Pulmonary artery endothelial cell (primary cell): Measurements from ENCODE around the gene SLC16A13. TPM values are rescaled to one million over a fixed set of nuclear protein-coding genes. Genes with fewer than 3 reads are reported as not detected.

Experiments used
- DNase-seq: peaks from one replicate; pipeline ENCODE4 v3.0.0-alpha.2; 2011; ENCODE audit warnings: low read depth, low spot score
- total RNA-seq: library from RNA; depleted of rRNA; stranded (reverse); fragments of >200 nt; gene quantifications from 2 replicates; pipeline ENCODE4 v1.2.3, GENCODE V29; 2014

The SLC16A13 gene
- total RNA-seq, 1 donor from 2014 or later: 0.92 TPM

DNA sequence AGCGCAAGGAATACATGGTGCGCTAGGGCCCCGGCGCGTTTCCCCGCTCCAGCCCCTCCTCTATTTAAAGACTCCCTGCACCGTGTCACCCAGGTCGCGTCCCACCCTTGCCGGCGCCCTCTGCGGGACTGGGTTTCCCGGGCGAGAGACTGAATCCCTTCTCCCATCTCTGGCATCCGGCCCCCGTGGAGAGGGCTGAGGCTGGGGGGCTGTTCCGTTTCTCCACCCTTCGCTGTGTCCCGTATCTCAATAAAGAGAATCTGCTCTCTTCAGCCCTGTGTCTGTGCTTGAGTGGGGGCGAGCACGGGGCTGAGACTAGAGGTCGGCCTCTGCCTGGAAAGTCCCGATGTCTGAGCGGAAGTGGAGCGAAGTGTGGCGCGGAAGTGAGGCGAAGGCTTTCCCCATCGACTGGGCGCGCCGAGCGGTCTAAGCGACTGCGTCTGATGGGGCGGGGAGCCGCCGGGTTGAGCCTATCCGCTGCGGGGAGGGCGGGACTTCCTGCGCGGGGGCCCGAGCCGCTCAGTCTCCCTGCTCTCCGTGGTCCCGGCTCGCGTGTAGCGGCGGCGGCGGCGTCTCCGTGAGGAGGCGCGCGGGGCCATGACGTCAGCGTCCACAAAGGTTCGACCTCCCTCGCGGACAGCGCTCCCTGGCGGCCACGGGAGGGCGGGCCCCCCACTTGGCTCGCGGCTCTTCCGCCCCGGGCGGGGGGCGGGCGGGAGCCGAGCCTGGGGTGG, 21.4 kb upstream of the SLC16A13 start:
- DNase-seq: peak; percentile 90

DNA sequence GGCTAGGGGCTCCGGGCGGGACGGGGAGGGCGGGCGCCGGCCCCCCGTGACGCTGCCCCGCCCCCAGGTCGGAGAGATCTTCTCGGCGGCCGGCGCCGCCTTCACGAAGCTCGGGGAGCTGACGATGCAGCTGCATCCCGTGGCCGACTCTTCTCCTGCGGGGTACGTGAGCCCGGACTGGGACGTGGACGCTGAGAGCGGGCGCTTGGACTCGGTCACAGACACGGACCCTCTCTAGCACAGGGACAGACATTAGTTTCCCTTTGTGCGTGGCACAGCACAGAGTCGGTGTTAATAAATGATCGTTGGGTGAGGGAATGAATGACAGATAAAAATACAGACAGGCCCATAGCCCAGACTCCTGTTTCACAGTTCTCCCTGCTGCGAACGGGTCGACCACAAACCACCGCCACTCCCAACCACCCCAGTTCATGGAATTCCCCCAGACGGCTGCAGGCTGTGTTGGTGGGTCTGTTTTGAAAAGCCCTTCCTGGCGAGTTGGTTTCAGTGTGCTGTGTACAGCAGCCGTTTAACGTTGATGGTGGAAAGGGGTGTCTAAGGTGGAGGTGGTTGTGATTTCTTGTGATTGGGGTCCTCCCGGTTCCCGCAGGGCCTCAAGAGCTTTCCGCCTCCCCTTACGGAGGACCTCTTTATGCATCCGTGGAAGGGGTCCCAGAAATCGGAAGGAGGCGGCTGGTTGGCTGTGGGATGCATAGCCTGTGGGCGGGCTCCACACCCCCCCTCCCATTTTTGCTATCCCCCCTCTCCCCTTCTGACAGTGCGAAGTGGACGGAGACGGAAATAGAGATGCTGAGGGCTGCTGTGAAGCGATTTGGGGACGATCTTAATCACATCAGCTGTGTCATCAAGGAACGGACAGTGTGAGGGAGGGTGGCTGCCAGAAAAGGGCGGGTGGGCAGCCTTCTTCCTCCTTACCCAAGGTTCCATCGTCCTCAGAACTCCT, 20.5 kb upstream of the SLC16A13 start:
- DNase-seq: no peak

DNA sequence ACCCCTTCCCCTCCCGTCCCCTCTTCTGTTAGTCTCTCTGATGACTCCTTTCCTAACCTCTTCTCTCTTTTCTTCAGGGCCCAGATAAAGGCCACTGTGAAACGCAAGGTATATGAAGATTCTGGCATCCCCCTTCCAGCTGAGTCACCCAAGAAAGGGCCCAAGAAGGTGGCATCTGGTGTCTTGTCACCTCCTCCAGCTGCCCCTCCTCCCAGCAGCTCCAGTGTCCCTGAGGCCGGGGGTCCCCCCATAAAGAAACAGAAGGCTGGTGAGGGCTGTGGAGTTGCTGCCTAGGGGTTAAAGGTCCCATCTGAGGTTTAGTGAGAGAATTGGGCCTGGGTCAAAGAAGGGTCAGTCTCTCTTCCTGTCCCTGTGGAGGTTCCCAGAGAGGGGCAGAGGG, 19.4 kb upstream of the SLC16A13 start:
- DNase-seq: no peak

DNA sequence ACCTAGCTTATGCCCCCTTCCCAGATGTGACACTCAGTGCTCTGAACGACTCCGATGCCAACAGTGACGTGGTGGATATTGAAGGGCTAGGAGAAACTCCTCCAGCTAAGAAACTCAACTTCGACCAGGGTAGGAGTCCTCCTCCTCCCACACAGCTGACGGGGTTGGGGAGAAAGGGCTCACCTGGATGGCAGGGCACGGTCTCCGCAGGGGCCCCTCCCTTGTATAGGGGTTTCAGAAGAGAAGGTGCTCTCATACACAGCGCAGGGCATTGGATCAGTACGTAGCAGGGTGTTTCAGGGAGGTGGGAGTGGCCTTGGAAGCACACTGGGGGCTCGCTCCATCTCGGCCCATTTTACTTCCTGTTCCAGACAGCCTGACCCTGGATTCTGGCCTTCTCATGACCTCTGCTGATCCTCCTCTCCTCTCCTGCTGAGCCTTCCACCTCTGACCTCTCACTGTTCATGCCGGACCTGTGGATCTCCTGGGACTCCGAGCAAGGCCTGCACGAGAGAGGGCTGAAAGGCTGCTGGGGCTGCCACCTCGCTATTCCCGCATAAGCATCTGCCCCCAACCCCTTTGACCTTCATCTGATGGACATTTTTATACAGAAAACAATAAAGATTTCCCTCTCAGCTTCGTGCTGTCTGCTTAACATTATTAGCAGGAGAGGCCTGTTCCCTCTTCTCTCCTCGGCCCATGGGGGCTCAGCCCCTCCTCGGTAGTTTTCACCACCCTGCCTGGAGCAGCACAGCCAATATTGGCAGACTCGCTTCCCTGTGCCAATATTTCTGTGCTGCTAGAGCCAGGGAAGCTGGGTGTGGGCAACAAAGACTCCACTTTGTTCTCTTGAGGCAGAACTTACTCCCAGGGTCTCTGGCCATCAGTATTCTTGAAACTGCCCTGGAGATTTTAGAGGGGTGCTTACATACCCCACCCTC, 18.7 kb upstream of the SLC16A13 start:
- DNase-seq: no peak

DNA sequence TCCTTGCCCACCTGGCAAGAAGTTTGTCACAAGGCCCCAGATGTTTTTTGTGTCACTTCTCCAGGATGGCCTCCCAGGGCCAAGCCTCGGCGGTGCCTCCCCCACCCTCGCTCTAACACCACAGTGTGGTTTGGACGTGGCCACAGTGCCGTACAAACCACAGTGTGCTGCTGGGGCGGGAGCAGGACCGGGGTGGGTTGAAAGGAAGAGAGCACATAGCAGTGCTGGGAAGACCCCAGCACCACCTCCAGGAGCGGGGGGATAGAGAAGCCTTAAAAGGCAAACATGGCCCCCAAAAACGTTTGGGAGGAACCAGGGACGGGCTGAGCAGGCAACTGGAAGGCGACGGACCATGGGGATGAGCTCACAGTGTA, 18.0 kb upstream of the SLC16A13 start:
- DNase-seq: no peak

DNA sequence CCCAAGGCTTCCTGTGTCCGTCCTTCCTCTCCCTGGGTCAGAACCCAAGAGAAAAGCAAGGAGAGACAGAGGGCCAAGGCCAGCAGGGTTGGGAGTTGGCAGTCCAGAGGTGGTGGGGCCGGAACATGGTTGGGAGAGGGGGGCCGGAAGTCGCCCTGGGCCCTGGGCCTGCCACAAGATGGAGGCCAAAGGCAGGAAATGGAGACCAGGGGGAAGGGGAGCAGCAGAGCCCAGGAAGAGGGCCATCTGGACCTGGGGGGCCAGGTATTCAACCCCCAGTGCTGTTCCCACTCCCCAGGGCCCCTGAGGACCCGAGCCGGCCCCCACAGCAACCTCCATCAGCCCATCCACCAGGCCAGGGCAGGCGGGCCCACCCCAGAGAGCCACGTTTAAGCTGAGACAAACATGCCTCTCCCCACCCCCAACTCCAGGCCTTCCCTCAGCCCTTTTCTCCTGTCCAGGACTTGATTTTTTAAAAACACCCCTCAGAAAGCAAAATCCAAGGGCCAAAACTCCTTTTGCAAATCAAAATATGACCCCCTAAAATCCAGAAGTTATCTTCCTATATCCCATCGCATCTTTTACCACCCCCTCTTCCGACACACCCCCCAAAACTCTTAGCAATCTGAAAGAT, 17.4 kb upstream of the SLC16A13 start:
- DNase-seq: no peak

DNA sequence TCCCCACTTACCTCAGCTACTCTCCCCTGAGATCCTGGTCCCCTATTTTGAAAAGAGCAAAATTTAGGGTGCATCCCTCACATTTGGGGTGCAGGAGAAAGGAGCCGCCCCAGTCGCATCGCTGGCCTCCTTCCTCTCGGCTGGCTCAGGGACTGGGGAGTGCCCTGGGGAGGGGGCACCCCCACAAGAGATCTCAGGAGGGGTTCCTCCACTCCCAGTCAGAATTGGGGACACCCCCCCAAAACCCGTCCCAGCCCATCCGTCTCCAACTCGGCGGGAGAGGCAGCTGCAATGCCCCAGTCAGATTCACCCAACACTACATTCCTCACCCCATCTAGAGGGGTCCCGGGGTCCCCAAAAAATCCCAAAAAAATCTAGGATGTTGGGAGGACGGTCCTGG, 16.4 kb upstream of the SLC16A13 start:
- no peak for DNase-seq

DNA sequence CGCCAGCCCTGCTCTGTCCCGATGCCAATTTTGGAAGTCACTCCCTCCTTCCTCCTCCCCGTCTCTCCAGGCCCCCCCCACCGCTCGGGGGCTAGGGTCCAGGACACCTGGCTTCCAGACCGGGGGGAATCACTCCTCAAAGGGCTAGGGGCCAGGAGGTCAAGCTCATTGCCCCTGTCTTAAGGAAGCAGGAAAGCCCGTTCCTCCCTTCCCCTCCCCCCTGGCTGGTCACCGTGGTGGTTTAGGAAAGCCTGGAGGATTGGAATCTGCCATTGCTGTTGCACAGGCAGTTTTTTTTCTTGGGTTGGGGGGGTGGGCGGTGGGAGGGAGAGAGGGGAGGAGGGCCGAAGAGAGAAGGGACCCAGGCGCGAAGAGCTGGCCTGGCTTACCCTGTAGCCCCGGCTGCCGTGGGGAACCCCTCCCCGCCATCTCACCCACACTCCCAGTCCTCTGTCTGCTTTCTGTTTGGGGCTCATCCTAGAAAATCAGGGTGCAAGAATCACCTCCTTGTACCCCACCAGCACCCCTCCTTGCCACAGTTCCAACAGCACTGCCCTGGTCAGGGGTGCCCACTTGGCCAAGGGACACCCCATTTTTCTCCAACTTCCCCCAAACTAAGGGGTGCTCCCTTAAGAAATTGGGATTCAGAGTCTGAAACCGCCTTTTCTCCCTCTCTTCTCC, 15.8 kb upstream of the SLC16A13 start:
- DNase-seq: no peak

DNA sequence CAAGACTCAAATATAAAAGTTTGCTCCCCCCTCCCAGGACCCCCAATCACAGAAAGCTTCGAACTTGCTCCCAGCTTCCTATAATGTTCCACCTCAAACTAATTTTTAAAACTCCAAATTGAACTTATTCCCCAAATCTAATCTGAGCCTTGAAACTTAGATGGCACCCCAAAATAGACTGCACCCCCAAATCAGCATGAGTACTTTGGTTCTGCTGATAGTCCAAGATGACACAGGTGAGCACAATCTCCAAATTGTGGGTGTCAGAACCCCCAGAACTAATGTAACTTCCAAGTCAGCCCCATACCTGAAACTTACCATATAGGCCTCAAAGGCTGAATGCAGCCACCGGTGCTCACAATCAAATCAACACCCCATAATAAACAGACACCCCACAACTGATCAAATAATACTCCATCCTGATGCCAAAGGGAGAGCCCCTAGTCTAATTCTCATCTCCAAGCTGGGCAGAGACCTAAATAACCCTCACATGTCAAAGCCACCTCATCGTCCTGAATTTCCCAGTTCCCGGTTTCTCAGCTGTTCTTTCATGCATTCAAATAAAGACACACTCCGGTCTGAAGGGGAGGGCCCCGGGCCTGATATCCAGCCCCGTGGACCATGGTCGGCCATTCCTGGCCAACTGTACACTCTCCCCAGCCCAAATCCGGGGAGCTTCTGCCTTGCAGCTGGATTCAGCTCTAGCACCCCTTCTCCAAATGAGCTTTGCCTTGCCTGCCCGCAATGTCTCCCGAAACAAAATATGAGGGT, 14.7 kb upstream of the SLC16A13 start:
- no peak for DNase-seq

DNA sequence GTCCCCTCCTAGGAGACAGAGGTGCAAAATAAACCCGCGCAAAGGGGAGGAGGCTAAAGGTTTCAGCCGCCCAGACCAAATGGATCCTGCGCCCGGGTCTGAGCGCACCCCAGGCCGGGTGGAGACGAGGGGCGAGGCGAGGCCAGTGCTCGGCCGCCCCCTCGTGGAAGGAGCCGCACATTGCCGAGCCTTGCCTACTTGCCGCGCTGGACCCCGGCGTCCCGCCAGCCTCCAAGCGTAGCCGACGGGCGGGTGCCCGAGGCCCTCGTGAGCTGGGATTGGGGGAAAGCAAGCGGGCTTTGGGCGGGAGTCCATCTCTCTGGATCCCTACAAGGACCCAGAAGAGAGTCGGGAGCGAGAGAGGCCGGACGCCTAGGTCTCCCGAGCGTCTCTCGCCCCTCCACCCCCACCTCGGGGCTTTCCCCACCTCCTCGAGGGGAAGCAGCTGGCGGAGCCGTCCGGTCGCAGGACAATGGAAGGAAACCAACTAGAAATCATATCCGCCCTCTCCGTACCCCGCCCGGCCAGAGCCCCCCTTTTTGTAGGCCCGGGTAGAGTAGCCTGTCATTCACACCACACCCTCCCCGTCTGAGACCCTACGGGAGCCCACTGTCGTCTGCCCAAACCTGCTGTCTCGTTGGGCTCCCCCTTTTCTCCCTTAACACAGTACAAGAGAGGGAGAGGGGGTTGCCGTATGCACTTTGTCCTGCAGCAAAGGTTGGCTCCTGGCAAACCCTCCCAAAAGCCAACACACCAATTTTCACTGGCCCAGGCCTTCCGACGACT, 13.6 kb upstream of the SLC16A13 start:
- peak; percentile 91 for DNase-seq

DNA sequence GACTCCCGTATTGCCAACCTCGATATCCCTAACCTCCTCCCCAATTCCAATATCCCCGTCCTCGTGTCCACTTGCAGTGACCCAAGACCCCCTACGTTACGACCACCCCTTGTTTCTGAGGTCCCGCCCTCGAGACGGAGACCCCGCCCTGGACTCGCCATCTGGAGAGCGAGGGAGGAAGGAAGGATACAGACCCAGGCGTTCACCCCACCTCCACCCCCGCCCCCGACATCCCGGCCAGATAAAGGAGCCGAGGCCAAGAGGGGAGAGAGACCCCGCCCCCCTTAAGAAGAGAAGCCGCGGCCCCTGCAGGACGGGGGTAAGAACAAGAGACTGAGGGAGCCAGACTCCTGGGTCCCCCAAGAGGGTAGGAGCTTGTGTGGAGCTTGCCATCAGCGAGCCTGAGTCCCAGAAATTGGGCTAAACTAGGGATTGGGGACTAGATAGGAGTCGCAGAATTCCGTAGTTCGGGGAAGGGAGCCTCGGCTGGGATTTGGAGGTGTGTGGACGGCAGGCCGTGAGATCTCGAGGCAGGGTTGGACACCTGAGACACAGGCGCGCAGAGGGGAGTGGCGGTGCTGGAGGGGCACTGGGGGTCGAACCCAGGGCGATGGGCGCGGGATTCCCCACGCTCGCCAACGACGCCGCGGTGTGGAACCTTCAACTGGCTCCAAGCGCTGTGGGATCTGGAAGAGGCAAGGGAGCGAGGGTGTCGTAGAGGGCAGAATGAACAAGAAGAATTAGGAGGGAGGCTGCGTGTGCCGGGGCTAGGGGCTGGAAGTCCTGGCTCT, 12.8 kb upstream of the SLC16A13 start, which contains the start of gene BCL6B:
Gene BCL6B, plus strand, starts transcription at position 270 of the 791 bp plus-strand sequence. CDS start 622 bp downstream, outside the sequence.
- DNase-seq: no peak

DNA sequence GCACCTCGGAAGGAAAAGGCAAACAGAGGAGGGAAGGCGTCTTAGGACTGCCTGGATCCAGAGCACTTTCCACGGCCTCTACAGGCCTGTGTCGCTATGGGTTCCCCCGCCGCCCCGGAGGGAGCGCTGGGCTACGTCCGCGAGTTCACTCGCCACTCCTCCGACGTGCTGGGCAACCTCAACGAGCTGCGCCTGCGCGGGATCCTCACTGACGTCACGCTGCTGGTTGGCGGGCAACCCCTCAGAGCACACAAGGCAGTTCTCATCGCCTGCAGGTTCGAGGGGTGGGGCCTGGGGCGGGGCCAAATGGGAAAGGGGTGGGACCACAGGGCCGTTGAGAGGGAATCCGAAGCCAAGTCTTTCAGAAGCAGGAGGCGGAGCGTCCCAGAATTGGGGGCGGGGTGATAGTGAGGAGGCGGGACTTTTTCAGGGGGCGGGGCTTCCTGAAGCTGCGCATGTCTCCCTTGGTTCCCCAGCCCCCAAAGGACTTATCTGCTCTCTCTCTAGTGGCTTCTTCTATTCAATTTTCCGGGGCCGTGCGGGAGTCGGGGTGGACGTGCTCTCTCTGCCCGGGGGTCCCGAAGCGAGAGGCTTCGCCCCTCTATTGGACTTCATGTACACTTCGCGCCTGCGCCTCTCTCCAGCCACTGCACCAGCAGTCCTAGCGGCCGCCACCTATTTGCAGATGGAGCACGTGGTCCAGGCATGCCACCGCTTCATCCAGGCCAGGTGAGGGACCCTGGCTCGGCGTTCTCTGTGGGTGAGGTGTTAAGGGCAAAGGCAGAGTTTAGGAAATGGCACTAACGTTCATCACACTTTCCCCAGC, 12.0 kb upstream of the SLC16A13 start:
- peak; percentile 92 for DNase-seq

DNA sequence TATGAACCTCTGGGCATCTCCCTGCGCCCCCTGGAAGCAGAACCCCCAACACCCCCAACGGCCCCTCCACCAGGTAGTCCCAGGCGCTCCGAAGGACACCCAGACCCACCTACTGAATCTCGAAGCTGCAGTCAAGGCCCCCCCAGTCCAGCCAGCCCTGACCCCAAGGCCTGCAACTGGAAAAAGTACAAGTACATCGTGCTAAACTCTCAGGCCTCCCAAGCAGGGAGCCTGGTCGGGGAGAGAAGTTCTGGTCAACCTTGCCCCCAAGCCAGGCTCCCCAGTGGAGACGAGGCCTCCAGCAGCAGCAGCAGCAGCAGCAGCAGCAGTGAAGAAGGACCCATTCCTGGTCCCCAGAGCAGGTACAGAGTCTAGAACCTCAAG, 11.4 kb upstream of the SLC16A13 start:
- no peak for DNase-seq

DNA sequence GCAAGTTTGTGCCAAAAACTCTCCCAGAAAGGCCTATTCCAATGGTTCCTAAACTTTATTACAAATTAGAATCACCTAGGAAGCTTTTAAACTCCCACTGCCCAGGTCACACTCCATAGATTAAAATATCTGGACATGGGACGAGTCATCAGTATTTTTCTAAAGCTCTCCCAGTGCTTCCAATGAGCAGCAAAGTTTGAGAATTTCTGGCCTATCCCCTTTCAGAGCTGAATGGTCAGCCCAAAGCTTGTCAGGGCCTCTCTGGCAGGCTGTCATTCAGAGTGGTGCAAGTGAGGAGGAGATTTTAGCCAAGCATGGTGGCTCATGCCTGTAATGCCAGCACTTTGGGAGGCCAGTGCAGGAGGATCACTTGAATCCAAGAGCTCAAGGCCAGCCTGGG, 10.6 kb upstream of the SLC16A13 start:
- DNase-seq: no peak

DNA sequence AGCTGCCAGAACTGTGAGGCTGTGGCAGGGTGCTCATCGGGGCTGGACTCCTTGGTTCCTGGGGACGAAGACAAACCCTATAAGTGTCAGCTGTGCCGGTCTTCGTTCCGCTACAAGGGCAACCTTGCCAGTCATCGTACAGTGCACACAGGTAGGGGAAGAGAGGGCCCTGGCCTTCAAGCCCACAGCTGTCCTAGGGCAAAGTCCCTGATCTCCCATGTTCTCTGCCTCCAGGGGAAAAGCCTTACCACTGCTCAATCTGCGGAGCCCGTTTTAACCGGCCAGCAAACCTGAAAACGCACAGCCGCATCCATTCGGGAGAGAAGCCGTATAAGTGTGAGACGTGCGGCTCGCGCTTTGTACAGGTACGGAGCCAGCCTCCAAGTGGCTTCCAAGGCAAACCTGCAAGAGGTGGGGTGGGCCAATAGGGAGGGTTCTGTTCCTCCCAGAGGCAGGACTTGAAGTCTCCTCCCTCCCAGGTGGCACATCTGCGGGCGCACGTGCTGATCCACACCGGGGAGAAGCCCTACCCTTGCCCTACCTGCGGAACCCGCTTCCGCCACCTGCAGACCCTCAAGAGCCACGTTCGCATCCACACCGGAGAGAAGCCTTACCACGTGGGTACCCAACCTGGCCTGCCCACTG, 9.2 kb upstream of the SLC16A13 start:
- DNase-seq: no peak

DNA sequence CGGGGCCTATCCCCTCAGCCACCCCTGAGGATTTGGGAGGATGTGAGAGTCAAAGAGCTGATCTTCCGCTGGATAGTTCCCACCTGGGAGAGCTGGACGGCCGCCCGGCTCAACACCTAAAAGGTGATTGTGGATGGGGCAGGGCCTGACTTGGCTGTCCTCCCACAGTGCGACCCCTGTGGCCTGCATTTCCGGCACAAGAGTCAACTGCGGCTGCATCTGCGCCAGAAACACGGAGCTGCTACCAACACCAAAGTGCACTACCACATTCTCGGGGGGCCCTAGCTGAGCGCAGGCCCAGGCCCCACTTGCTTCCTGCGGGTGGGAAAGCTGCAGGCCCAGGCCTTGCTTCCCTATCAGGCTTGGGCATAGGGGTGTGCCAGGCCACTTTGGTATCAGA, 8.5 kb upstream of the SLC16A13 start:
- DNase-seq: no peak

DNA sequence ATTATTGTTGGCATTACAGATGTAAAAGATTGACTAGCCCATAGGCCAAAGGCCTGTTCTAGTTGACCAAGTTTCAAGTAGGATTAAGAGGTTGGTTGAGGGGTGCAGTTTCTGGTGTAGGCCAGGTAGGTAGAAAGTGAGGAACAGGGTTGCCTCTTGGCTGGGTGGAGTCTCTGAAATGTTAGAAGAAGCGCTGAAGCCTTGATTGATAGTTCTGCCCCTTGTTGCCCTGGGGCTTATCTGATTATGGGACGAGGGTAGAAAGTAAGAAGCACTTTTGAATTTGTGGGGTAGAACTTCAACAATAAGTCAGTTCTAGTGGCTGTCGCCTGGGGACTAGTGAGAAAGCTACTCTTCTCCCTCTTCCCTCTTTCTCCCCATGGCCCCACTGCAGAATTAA, 6.7 kb upstream of the SLC16A13 start:
- DNase-seq: no peak
